GM19240 (cell line): ENCODE measurements around the gene CD99L2.

Source experiments
- DNase-seq: peaks from one replicate; pipeline ENCODE4 v3.0.0; 2011; ENCODE audit warnings: low spot score; ENCODE audit not compliant: insufficient read length

The CD99L2 gene

DNA sequence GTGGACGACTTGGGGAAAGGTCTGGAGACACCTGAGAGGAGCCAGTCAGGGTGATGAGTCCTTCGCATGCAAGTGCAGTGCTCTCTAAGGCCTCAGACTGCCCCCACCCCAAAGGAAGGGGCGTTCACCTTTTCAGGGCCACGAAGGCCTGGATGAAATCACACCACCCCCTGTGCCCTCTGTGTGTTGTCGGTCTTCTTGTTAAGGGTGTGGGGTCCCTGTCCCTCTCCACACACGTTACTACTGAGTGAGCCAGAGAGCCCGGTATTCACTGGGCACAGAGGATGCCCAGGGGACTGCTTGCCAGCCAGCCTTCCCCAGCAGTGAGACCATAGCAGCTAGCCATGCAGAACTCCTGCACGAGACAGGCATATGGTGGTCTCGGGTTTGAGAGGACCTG, 133.2 kb downstream of the CD99L2 start:
- no peak for DNase-seq

- no peak for DNase-seq
Measured at GRCh38 chrX:150763810-150764209, 134.7 kb downstream of the CD99L2 start.

DNA sequence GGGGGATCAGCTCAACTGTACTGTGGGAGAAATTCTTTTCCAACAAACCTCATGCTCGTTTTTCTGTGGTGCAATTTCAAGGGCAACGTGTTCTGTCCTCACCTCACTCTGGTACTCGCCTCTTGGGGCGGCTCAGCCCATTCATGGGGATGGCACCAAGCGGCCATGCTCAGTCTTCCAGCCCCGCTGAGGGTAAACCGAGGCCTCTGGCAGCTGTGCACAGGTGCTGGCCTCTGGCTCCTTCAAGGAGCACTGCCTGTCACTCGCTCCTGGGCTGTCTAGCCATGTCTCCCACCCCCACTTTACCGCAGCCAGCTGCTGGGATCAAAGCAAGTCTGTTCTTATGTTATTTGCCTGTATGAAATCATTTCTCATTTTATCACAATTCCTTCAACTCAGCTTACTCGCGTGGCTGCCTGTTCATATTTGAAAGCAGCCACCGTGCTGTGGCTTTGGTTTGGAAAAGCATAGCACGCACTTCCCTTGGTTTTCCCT, 135.1 kb downstream of the CD99L2 start:
- no peak for DNase-seq

GRCh38 chrX:150762258-150763165, 136.0 kb downstream of the CD99L2 start:
- no peak for DNase-seq

DNA sequence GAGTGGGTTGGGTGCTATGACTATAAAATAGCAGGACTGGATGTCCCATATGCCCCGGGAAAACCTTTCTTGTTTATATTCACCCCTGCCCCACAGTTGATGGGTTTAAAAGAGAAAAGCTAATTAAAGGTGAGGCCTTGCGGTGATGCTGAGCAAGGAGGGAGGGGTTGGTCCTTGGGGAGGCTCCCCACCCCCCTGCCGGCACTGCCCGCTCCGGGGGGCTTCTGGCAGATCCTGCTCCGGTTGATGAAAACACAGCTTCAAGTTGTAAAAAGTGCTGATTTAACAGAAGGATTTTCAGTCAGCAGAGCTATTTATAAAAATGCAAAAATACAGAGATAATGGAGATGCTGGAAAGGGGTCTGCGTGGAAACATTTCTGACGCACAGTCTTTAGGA, 136.7 kb downstream of the CD99L2 start:
- no peak for DNase-seq

DNA sequence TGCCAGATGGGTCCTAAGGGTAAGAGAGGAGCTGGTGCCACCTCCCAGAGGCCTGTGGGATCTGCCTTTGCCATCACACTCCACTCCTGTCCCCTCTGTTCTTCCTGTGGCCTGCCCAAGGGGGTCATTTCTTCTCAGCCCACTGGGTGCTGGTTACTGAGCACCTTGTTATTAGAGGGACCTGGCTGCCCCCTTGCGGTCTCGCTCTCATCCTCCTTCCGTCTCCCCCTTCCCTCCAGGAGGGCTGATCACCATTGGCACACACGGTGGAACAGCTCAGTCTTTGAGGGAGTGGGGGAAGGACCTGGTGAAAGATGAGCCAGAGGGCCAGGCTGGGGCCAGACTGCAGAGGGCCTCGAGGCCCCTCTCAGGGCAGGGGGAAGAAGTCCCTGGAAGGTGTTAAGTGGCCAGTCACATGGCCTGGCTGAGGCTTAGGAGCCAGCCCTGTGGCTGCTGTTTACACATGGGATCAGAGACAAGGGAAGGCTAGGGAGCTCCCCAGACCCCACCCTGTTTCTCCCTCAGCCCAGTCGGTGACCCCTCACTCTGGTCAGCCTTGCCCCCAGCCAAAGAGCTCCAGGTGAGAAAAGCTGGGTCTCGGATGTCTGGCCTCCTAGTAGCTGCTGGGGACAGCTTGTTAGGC, 137.2 kb downstream of the CD99L2 start:
- no peak for DNase-seq

GRCh38 chrX:150759568-150760416, 138.7 kb downstream of the CD99L2 start:
- no peak for DNase-seq

DNA sequence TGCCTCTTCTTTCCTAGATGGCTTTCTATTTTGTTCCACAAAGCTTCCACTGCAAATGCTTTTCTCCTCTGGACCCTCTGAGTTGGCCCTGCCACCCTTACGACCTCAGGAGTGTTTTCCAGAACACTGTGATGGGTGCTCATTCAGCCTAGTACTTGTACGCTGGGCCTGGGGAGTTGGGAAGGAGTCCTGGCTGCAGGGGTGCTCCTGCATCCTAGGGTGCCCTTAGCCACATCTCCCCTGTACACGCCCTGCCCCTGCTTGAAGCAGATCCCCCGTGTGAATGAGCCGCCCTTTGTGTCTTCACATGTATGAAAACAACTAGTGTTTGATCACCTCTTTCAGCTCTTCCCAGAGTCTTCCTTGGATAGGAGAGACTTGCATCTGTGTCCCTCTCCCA, 141.1 kb downstream of the CD99L2 start:
- no peak for DNase-seq

DNA sequence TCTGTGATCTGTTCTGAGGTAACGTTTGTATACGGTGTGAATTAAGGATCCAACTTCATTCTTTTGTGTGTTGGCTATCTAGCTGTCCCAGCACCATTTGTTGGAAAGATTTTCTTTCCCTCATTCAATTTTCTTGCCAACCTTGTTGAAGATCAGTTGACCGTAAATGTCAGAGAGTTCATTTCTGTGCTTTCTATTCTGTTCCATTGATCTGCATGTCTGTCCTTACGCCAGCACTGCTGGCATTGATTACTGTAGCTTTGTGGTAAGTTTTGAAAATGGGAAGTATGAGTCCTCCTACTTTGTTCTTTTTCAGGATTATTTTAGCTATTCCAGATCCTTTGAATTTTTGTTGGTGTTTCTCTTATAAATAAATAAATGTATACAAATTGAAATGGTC, 144.5 kb downstream of the CD99L2 start:
- no peak for DNase-seq

GRCh38 chrX:150753357-150753756, 145.1 kb downstream of the CD99L2 start:
- no peak for DNase-seq

DNA sequence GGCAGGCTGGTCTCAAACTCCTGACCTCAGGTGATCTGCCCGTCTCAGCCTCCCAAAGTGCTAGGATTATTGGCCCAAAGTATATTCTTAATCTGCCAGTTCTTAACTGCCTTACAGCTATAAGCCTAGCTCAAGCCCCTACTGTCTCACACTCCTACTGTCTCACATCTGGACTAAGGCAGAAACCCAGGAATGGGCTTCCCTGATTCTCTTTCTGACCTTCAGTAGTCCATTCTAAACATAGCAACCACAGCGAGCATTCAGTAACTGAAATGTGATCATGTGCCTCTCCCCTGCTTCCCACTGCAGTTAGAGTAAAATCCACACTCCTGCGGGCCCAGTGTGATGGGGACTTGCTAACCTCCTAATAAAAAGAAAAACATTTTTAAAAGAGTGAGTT, 146.3 kb downstream of the CD99L2 start:
- no peak for DNase-seq

DNA sequence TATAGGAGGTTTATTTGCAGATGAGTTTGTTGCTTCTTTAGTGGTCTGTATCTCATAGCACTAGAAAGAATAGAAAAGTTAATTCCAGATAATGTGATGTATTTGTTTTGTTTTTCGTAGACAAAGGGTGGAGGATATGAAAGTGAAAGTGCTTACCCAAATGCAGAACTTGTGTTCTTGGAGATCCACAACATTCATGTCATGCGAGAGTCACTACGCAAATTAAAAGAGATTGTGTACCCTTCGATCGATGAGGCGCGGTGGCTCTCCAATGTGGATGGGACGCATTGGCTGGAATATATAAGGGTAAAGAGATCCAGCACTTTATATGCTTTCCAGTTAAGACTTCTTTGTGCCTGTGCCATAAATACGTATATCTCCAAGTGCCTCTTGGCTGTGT, 162.0 kb downstream of the CD99L2 start:
- DNase-seq, result no peak

DNA sequence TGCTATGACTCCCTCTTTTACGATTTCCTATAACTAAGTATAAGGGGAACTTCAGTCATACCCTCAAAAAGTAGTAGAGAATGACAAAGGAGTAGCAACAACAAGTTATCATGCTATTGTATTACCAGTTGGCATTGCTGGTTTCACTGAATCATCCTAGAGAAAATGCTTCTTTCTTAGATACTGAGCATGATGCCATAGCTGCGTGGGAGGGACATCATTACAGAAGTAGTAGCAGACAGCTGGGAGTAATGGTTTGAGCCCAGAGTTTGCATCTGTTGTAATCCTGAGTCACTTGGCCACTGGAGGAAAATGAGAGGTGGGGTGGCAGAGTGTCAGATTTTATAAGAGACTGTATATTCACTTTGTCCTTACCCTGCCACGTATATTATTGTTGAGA, 166.7 kb downstream of the CD99L2 start:
- DNase-seq, result no peak

DNA sequence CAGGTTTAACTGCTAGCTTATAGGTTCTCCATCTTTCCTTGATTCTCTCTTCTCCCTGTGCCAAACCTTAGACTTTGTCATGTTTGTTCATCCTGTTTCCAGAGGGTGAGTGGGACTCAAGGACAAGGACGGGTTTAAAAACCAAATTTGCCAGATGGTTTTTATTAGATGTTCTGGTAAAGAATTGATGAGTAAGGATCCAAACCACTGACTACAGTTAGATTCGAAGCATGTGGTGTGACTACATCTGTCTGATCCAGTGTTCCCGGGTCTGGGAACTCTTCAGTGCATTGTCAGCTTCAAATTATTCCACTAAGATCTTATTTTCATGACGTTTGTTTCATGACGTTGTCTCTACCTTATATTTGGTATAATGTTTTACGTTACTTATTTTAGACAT, 167.7 kb downstream of the CD99L2 start:
- no peak for DNase-seq

GRCh38 chrX:150729956-150730355, 168.5 kb downstream of the CD99L2 start:
- DNase-seq, result no peak

DNA sequence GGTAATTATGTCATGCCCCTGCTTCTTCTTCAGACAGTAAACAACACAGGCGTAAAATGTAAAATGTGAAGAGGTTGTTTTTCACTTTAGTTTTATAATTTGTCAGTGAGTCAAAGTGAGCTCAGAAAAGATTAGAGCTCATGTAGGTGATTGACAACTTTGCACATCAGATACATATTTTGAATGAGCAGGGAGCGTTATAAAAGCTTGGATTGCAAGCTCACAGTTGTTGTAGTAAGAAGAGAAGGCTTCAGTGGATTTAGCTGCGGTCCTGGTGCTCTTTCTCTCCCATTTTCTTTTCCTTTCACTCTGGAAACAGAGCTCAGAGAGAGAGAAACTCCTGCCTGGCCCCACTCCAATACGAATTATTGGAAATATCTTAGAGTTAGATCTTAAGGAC, 178.8 kb downstream of the CD99L2 start:
- no peak for DNase-seq
